Sigmoid colon (tissue), 4 donors: ENCODE data around the gene GMNN.

ENCODE experiments used
- EP300 ChIP-seq, 4 donors: sonication (generic); formaldehyde crosslinking; IDR thresholded peaks; one replicate each; pipeline ENCODE4 v1.6.1; 2017; ENCODE audit warnings: antibody characterized with exemption in 4 of 4
- POLR2AphosphoS5 ChIP-seq, 4 donors: sonication (generic); formaldehyde crosslinking; IDR thresholded peaks; one replicate each; pipeline ENCODE4 v1.6.1; 2017; ENCODE audit warnings: antibody characterized with exemption in 4 of 4
- TF ChIP-seq, protein P1 (sequence below), 4 experiments: fragments of 450-650 bp in 3 of 4; fragments of 200-600 bp in 1 of 4; IDR thresholded peaks; one replicate each; pipeline ENCODE4 v1.5.1; 2016 to 2019; ENCODE audit warnings: antibody characterized with exemption in 4 of 4, mild to moderate bottlenecking in 3 of 4, moderate library complexity in 2 of 4

DNA sequence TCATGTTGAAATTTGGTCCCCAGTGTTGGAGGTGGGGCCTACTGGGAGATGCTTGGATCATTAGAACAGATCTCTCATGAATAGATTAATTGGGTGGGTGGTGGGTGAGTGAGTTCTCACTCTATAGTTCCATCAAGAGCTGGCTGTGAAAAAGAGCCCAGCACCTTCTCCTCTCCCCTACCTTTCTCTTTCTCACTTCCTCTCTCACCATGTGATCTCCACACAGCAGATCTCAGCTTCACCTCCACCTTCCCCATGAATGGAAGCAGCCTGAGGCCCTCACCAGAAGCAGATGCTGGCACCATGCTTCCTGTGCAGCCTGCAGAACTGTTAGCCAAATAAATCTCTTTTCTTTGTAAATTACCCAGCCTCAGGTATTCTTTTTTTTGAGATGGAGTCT, 12.9 kb upstream of the GMNN start:
- TF ChIP-seq, protein P1, sequence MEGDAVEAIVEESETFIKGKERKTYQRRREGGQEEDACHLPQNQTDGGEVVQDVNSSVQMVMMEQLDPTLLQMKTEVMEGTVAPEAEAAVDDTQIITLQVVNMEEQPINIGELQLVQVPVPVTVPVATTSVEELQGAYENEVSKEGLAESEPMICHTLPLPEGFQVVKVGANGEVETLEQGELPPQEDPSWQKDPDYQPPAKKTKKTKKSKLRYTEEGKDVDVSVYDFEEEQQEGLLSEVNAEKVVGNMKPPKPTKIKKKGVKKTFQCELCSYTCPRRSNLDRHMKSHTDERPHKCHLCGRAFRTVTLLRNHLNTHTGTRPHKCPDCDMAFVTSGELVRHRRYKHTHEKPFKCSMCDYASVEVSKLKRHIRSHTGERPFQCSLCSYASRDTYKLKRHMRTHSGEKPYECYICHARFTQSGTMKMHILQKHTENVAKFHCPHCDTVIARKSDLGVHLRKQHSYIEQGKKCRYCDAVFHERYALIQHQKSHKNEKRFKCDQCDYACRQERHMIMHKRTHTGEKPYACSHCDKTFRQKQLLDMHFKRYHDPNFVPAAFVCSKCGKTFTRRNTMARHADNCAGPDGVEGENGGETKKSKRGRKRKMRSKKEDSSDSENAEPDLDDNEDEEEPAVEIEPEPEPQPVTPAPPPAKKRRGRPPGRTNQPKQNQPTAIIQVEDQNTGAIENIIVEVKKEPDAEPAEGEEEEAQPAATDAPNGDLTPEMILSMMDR (IDR thresholded peaks at IDR 0.05), result no peak
- TF ChIP-seq EP300 (IDR thresholded peaks at IDR 0.05), result no peak
- no peak for TF ChIP-seq POLR2AphosphoS5 (IDR thresholded peaks at IDR 0.05)
